Epithelial cell of proximal tubule (primary cell): ENCODE measurements around the gene CARD6. TPM values are rescaled to one million over a fixed set of nuclear protein-coding genes. Genes with fewer than 3 reads are reported as not detected.

Experiments
- DNase-seq: peaks from one replicate; pipeline ENCODE4 v3.0.0-alpha.2; 2011; ENCODE audit warnings: low read depth
- H3K4me3 ChIP-seq: 2 replicates; pipeline ENCODE4 v1.5.1; 2011; ENCODE audit warnings: low read depth, mild to moderate bottlenecking, low read length
- total RNA-seq: library from RNA; depleted of rRNA; stranded (reverse); fragments of >200 nt; gene quantifications from 2 replicates; pipeline ENCODE4 v1.2.3, GENCODE V29; 2015
- TF ChIP-seq, protein P1 (sequence below): conservative IDR thresholded peaks from 2 replicates; pipeline ENCODE4 v1.5.1; 2012; ENCODE audit warnings: low read depth, mild to moderate bottlenecking, low read length

CARD6 gene
- total RNA-seq, 1 donor from 2014 or later: 0.63 TPM

DNA sequence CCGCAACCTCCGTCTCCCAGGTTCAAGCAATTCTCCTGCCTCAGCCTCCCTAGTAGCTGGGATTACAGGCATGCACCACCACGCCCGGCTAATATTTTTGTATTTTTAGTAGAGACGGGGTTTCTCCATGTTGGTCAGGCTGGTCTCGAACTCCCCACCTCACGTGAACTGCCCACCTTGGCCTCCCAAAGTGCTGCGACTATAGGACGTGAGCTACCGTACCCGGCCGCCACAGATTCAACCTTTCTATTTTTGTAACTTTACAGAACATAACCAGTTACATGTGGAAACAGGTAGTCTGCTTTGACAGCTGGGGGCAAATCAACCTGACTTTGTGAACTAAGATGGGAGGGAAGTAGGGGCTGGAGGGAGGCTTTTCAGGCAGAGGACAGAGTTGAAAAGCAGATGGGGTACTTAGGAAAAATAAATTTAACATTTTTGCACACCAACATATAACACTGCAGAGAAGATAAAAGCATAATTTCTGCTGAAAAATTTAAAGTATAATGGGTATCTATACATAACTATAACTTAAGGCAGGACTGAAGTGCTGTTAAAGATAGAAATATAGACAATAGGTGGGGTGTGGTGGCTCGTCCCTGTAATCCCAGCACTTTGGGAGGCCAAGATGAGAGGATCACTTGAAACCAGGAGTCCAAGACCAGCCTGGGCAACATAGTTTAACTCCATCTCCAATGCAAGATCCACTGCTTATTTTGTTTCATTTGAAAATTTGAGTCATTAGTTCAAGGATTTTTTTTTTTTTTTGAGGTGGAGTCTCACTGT lies 11.2 kb upstream of the CARD6 start:
- TF ChIP-seq, protein P1, sequence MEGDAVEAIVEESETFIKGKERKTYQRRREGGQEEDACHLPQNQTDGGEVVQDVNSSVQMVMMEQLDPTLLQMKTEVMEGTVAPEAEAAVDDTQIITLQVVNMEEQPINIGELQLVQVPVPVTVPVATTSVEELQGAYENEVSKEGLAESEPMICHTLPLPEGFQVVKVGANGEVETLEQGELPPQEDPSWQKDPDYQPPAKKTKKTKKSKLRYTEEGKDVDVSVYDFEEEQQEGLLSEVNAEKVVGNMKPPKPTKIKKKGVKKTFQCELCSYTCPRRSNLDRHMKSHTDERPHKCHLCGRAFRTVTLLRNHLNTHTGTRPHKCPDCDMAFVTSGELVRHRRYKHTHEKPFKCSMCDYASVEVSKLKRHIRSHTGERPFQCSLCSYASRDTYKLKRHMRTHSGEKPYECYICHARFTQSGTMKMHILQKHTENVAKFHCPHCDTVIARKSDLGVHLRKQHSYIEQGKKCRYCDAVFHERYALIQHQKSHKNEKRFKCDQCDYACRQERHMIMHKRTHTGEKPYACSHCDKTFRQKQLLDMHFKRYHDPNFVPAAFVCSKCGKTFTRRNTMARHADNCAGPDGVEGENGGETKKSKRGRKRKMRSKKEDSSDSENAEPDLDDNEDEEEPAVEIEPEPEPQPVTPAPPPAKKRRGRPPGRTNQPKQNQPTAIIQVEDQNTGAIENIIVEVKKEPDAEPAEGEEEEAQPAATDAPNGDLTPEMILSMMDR: no peak
- H3K4me3 ChIP-seq: no peak overlapping the region

GRCh38 chr5:40831346-40832210 lies 9.6 kb upstream of the CARD6 start:
- DNase-seq: no peak
- H3K4me3 ChIP-seq: no peak overlapping the region
- TF ChIP-seq, protein P1: no peak

More for the DNA sequence above, 11.2 kb upstream of the CARD6 start:
- no peak for DNase-seq

DNA sequence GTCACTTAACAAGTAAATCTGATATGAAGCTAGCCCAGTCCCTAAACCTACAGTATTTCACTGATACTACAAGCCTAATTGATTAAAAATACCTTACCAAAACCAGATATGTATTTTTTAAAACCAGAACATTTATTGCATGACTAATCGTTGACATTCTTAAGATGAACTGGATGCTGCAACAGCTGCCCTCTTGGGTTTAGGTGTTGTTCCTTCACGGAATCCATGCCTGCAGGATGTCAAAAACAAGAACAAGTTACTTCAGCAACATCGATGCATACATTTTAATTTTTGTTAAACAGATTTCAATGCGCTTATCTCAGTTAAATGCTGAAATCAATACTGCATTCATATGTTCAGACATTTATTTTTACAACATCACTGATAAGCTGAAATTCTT lies 8.8 kb upstream of the CARD6 start:
- H3K4me3 ChIP-seq: no peak overlapping the region
- no peak for DNase-seq

DNA sequence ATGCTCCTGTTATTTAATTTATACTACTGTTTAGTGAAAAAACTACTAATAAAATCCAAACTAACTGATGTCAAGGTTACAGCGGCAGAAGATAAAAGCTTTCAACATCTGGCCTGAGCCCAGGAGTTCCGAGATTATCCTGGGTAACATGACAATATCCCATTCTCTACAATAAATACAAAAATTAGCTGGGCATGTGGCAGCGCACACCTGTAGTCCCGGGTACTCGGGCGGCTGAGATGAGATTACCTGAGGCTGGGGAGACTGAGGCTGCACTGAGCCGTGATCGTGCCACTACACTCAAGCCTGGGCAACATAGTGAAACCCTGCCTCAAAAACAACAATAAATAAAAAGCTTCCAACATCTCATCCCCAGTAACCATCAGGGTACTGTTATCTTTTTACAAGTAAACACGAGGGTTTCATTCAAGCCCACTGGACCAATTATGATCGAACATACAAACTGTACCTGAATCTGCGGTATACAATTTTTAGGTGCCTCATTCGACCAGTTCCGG lies 7.4 kb upstream of the CARD6 start:
- H3K4me3 ChIP-seq: peak overlapping the region; percentile 96
- no peak for DNase-seq
- TF ChIP-seq, protein P1: no peak

More for the DNA sequence above, 8.8 kb upstream of the CARD6 start:
- TF ChIP-seq, protein P1: no peak

- peak overlapping the region; percentile 96 for H3K4me3 ChIP-seq
- TF ChIP-seq, protein P1: no peak
- DNase-seq: no peak
Measured at GRCh38 chr5:40834391-40834848, 6.7 kb upstream of the CARD6 start.

DNA sequence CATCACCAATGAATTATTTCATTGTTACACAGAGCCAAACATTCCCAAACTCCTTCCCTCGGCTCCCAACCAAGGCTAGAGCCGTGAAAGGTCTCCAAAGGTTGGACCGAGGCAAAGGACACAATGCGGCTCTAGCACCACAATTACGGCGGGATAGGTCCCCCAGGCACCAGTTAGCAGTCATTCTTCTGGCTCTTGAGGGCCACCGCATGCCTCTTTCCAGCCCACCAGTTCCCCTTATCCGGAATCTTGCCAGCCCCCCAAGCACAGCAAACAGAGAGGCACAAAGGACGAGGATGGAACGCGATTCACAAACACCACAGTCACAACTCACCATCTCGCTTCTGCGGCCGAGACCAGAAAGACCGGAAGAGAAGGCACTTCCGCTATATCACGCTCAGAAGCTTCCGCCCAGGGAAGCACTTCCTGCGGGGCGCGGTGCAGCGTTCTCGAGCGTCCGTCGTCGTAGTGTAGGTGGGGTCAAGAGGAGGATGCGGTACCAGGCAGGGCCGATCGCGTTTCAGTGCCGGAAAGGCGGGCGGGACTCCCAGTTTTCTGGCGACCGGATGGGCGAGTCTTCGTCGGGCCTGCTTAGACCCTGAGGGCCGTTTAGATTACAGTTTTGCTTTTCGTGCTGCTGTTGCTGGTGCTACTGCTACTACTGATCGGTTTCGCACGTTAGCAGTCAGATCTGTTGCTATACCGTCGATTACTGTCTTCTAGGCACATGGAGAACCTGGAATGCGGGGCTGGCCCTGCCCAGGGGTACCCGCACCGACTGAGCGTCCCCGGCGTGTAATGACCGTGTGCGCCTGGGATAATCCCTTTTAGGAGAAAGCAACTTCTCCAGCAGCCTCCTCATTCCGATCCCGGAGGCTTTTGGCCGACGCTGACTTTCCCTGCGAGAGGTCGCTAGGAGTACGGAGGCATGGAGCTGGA lies 6.0 kb upstream of the CARD6 start, which contains the start of gene RPL37:
RPL37 (minus strand) TSS at position 374 of the 939 bp plus-strand sequence; CDS start at position 337, 37 bp downstream.
- H3K4me3 ChIP-seq: peak within 1 kb of the TSS; percentile 96
- peak; percentile 74 for DNase-seq
- TF ChIP-seq, protein P1: no peak
